Activated T-cell treated with anti-CD3 and anti-CD28 coated beads, Interleukin-2, amount 50 U/mL, for 72 hours (primary cell): Measurements from ENCODE around the gene MST1. TPM values are rescaled to one million over a fixed set of nuclear protein-coding genes. Genes with fewer than 3 reads are reported as not detected.

Experiments
- ATAC-seq, 2 donors: fragments of 150-1000 bp; cut with Tn5 transposase; replicated peaks in 1 of 2; 2 replicates each; pipeline ENCODE4 v1.10.0; 2021; ENCODE audit warnings: moderate library complexity in 2 of 2, mild to moderate bottlenecking in 1 of 2
- DNase-seq, 2 donors: peaks; one replicate each; pipeline ENCODE4 v3.0.0; 2021 to 2022; ENCODE audit warnings: mixed read lengths in 1 of 2
- H3K27ac Mint-ChIP-seq: one replicate; pipeline ENCODE4 v1.8.0; 2022; ENCODE audit warnings: mild to moderate bottlenecking, moderate library complexity, mixed read lengths
- H3K27me3 Mint-ChIP-seq: one replicate; pipeline ENCODE4 v1.8.0; 2022; ENCODE audit warnings: low read depth, mixed read lengths
- H3K36me3 Mint-ChIP-seq, 2 donors: one replicate each; pipeline ENCODE4 v1.8.0; 2022; ENCODE audit warnings: mixed read lengths in 2 of 2, mild to moderate bottlenecking in 1 of 2; ENCODE audit not compliant: insufficient read depth in 2 of 2
- H3K4me1 Mint-ChIP-seq: one replicate; pipeline ENCODE4 v1.8.0; 2022; ENCODE audit warnings: low read depth, mixed read lengths
- H3K4me3 Mint-ChIP-seq, 2 donors: one replicate each; pipeline ENCODE4 v1.8.0; 2022; ENCODE audit warnings: mild to moderate bottlenecking in 2 of 2, mixed read lengths in 2 of 2, moderate library complexity in 2 of 2
- H3K9me3 Mint-ChIP-seq, 2 donors: one replicate each; pipeline ENCODE4 v1.8.0; 2022; ENCODE audit warnings: mixed read lengths in 2 of 2
- total RNA-seq, 2 donors: library from RNA; stranded (reverse); gene quantifications; one replicate each; pipeline ENCODE4 v1.2.3, GENCODE V29; 2022

Gene MST1
- total RNA-seq, 2 donors from 2014 or later, result 27.9 to 29.8 TPM

- peaks cover 0 to 2% of the 10 kb centered on the region in 2 donors for H3K36me3 Mint-ChIP-seq
- DNase-seq (peak in 1 of 2 donors; percentile 8), ATAC-seq (no peak)
- no peaks in the 10 kb centered on the region for H3K9me3 Mint-ChIP-seq
- H3K4me1 Mint-ChIP-seq, result peaks cover 33% of the 10 kb centered on the region
- H3K4me3 Mint-ChIP-seq, result peak overlapping the region; percentile 90 to 91
- H3K27me3 Mint-ChIP-seq, result no peaks in the 10 kb centered on the region
- peak overlapping the region; percentile 90 for H3K27ac Mint-ChIP-seq
Measured at GRCh38 chr3:49673121-49673714, 16.1 kb downstream of the MST1 start.

- H3K36me3 Mint-ChIP-seq, result no peaks in the 10 kb centered on the region
- H3K27me3 Mint-ChIP-seq, result no peaks in the 10 kb centered on the region
- H3K4me3 Mint-ChIP-seq, result peak overlapping the region; percentile 37 to 51
- H3K27ac Mint-ChIP-seq, result no peak overlapping the region
- H3K9me3 Mint-ChIP-seq, result no peaks in the 10 kb centered on the region
- ATAC-seq, result no peak
- peaks cover 33% of the 10 kb centered on the region for H3K4me1 Mint-ChIP-seq
- peak; percentile 77 to 79 for DNase-seq
Measured at GRCh38 chr3:49671291-49672288, 17.7 kb downstream of the MST1 start.

- H3K4me3 Mint-ChIP-seq, result no peak overlapping the region
- no peaks in the 10 kb centered on the region for H3K27me3 Mint-ChIP-seq
- ATAC-seq, result no peak
- H3K9me3 Mint-ChIP-seq, result no peaks in the 10 kb centered on the region
- H3K4me1 Mint-ChIP-seq, result peaks cover 29% of the 10 kb centered on the region
- H3K36me3 Mint-ChIP-seq, result no peaks in the 10 kb centered on the region
- H3K27ac Mint-ChIP-seq, result no peak overlapping the region
- no peak for DNase-seq
Measured at GRCh38 chr3:49670940-49671290, 18.4 kb downstream of the MST1 start.

GRCh38 chr3:49669352-49669751 is 19.9 kb downstream of the MST1 start:
- H3K27ac Mint-ChIP-seq, result no peak overlapping the region

GRCh38 chr3:49668861-49669260 is 20.4 kb downstream of the MST1 start:
- Mint-ChIP-seq H3K27ac (no peak overlapping the region), H3K4me1 (peaks cover 16% of the 10 kb centered on the region), H3K4me3 (no peak overlapping the region), H3K9me3 (no peaks in the 10 kb centered on the region), H3K27me3 (no peaks in the 10 kb centered on the region), H3K36me3 (no peaks in the 10 kb centered on the region)
- DNase-seq (no peak), ATAC-seq (no peak)

More at GRCh38 chr3:49669352-49669751, 19.9 kb downstream of the MST1 start:
- Mint-ChIP-seq H3K9me3 (no peaks in the 10 kb centered on the region), H3K4me3 (no peak overlapping the region), H3K27me3 (no peaks in the 10 kb centered on the region), H3K36me3 (no peaks in the 10 kb centered on the region), H3K4me1 (peaks cover 16% of the 10 kb centered on the region)
- ATAC-seq (no peak), DNase-seq (no peak)

GRCh38 chr3:49668414-49668797 is 20.9 kb downstream of the MST1 start:
- no peak for ATAC-seq
- H3K4me3 Mint-ChIP-seq, result no peak overlapping the region
- H3K4me1 Mint-ChIP-seq, result peaks cover 15% of the 10 kb centered on the region
- H3K9me3 Mint-ChIP-seq, result no peaks in the 10 kb centered on the region
- no peak overlapping the region for H3K27ac Mint-ChIP-seq
- DNase-seq, result no peak
- no peaks in the 10 kb centered on the region for H3K27me3 Mint-ChIP-seq
- H3K36me3 Mint-ChIP-seq, result no peaks in the 10 kb centered on the region

- no peak for ATAC-seq
- H3K27me3 Mint-ChIP-seq, result no peaks in the 10 kb centered on the region
- no peak overlapping the region for H3K27ac Mint-ChIP-seq
- no peak overlapping the region for H3K4me3 Mint-ChIP-seq
- no peaks in the 10 kb centered on the region for H3K36me3 Mint-ChIP-seq
- no peak for DNase-seq
- H3K4me1 Mint-ChIP-seq, result peaks cover 11% of the 10 kb centered on the region
- no peaks in the 10 kb centered on the region for H3K9me3 Mint-ChIP-seq
Measured at GRCh38 chr3:49667701-49668413, 21.4 kb downstream of the MST1 start.

GRCh38 chr3:49666592-49666991 is 22.7 kb downstream of the MST1 start:
- Mint-ChIP-seq H3K4me3 (no peak overlapping the region), H3K27me3 (no peaks in the 10 kb centered on the region), H3K4me1 (peaks cover 3% of the 10 kb centered on the region), H3K27ac (no peak overlapping the region), H3K9me3 (no peaks in the 10 kb centered on the region), H3K36me3 (no peaks in the 10 kb centered on the region)
- ATAC-seq, result no peak
- no peak for DNase-seq

GRCh38 chr3:49665822-49666519 is 23.3 kb downstream of the MST1 start:
- no peaks in the 10 kb centered on the region for H3K27me3 Mint-ChIP-seq
- H3K4me3 Mint-ChIP-seq, result no peak overlapping the region
- no peaks in the 10 kb centered on the region for H3K4me1 Mint-ChIP-seq
- no peaks in the 10 kb centered on the region for H3K9me3 Mint-ChIP-seq
- DNase-seq (no peak), ATAC-seq (no peak)
- H3K36me3 Mint-ChIP-seq, result no peaks in the 10 kb centered on the region
- no peak overlapping the region for H3K27ac Mint-ChIP-seq

- Mint-ChIP-seq H3K36me3 (no peaks in the 10 kb centered on the region), H3K9me3 (no peaks in the 10 kb centered on the region), H3K4me1 (no peaks in the 10 kb centered on the region), H3K27me3 (no peaks in the 10 kb centered on the region), H3K27ac (no peak overlapping the region), H3K4me3 (no peak overlapping the region)
- ATAC-seq, result no peak
- no peak for DNase-seq
Measured at GRCh38 chr3:49664300-49664699, 25.0 kb downstream of the MST1 start.

GRCh38 chr3:49663831-49664230 is 25.4 kb downstream of the MST1 start:
- no peak overlapping the region for H3K4me3 Mint-ChIP-seq
- H3K4me1 Mint-ChIP-seq, result no peaks in the 10 kb centered on the region
- no peaks in the 10 kb centered on the region for H3K27me3 Mint-ChIP-seq
- no peaks in the 10 kb centered on the region for H3K9me3 Mint-ChIP-seq
- no peak for ATAC-seq
- H3K27ac Mint-ChIP-seq, result no peak overlapping the region
- H3K36me3 Mint-ChIP-seq, result no peaks in the 10 kb centered on the region
- no peak for DNase-seq

GRCh38 chr3:49662720-49663413 is 26.4 kb downstream of the MST1 start:
- Mint-ChIP-seq H3K4me1 (no peaks in the 10 kb centered on the region), H3K27ac (no peak overlapping the region), H3K9me3 (no peaks in the 10 kb centered on the region), H3K4me3 (no peak overlapping the region), H3K27me3 (no peaks in the 10 kb centered on the region), H3K36me3 (no peaks in the 10 kb centered on the region)
- no peak for ATAC-seq
- DNase-seq, result no peak
